Astrocyte (in vitro differentiated cells and primary cell): ENCODE data around the gene IL9R.

Experiments used
- CTCF ChIP-seq: IDR thresholded peaks from 2 replicates; pipeline ENCODE4 v1.5.1; 2011; ENCODE audit warnings: low read depth, mild to moderate bottlenecking, inconsistent platforms, low read length, moderate library complexity; ENCODE audit not compliant: insufficient read depth
- EZH2 ChIP-seq: IDR thresholded peaks from 2 replicates; pipeline ENCODE4 v1.6.1; 2012; ENCODE audit warnings: mild to moderate bottlenecking, low read length, inconsistent platforms; ENCODE audit not compliant: insufficient read depth

- TF ChIP-seq CTCF (no peak), EZH2 (no peak)
These were observed 29.2 kb upstream of the IL9R start for GRCh38 chrX:155968326-155968661.
